ENCODE measurements around the gene EPB41L3.
"Not testable (repeated sequence)": the region's sequence is repeated elsewhere in the genome, so short reads cannot be mapped to it uniquely, and the experiment has no call there.

Gene EPB41L3

DNA sequence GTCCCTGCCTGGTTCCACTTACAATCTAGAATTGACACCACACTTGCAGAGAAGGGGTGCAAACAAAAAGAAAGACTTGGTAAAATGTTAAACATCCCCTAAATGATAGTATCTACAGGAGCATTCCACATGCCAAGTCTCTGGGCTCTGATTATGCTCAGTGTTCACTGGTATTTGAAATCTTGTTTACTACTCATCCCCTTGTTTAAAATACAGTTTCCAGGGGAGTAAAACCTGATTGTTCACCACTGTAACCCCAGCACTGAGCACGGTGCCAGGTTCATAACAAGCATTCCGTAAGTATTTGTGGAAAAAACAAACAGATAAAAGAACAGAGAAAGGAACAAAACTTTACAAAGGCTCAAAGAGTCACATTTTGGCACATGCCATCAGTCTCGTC, 11.7 kb downstream of the EPB41L3 start:
- DNase-seq (ENCODE audit: low read depth in 2 of 2) = no peak

GRCh38 chr18:5530629-5531178, 13.1 kb downstream of the EPB41L3 start:
- DNase-seq (ENCODE audit: low read depth in 2 of 2) = no peak

GRCh38 chr18:5529471-5529870, 14.3 kb downstream of the EPB41L3 start:
- DNase-seq (ENCODE audit: low read depth in 2 of 2) = no peak

GRCh38 chr18:5527603-5528002, 16.2 kb downstream of the EPB41L3 start:
- no peak for DNase-seq (ENCODE audit: low read depth in 2 of 2)

DNA sequence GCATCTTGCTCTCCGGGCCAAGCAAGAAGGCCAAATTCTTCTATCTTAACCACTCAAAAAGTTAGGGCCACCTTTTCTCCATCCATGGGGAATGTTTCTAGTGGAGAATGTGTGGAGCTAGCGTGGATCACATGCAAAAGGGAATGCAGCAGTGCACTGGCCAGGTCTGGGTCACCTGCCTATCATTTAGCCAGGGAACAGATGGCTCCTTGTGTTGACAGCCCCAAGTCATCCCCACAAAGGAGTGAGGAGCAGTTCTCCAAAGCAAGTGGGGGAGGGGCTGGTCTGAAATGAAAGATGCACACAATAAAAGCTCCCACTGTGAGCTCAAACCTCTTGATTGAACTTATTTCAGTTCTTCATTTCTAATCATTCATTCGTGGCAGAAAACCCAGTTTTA, 19.1 kb downstream of the EPB41L3 start:
- DNase-seq (ENCODE audit: low read depth in 2 of 2) = no peak

DNA sequence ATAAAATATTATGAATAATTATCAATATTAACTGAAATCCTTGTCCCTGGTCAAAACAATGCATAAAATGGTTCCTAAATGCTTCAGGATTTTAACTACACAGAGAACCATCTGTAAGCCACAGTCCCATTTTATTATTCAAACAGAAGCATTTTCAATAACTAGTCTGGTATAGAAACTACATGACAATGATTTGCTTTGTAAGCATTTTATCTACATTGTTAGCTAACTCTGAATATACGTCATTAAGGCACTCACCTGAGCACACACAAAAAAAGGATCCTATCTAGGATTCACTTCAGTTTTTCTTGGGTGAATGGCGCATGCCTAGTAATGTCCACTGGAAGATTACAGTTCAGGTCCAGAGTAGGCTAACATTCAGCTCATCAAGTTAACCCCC, 22.8 kb downstream of the EPB41L3 start:
- DNase-seq (ENCODE audit: low read depth in 2 of 2) = no peak

GRCh38 chr18:5520464-5520863, 23.3 kb downstream of the EPB41L3 start:
- no peak for DNase-seq (ENCODE audit: low read depth in 2 of 2)

- DNase-seq (ENCODE audit: low read depth in 2 of 2) = no peak
These were observed 24.1 kb downstream of the EPB41L3 start for GRCh38 chr18:5519448-5520298.

- DNase-seq (ENCODE audit: low read depth in 2 of 2) = no peak
These were observed 24.9 kb downstream of the EPB41L3 start for GRCh38 chr18:5518899-5519371.

- no peak for DNase-seq (ENCODE audit: low read depth in 2 of 2)
These were observed 25.5 kb downstream of the EPB41L3 start for GRCh38 chr18:5518179-5518770.

- DNase-seq (ENCODE audit: low read depth in 2 of 2) = no peak
These were observed 27.0 kb downstream of the EPB41L3 start for GRCh38 chr18:5516841-5517240.

GRCh38 chr18:5515011-5515784, 28.6 kb downstream of the EPB41L3 start:
- no peak for DNase-seq (ENCODE audit: low read depth in 2 of 2)

- no peak for DNase-seq (ENCODE audit: low read depth in 2 of 2)
These were observed 29.9 kb downstream of the EPB41L3 start for GRCh38 chr18:5513947-5514346.

DNA sequence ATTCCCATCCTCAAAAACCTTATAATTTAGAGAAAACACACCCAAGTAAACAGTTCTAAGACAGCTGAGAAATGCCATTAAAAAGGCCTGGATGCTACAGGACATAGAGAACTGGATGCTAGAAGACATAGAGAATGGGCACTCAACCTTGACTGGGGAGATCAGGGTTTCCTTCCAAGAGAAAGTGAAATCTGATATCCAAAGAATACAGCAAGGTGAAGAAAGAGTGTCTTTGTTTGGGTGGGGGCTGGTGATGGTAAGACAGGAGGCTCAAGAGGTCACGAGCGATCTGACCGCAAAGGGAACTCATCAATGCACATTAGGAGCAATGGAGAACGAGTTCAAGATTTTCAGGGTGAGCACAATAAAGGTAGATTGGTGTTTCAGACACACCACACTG, 31.6 kb downstream of the EPB41L3 start:
- no peak for DNase-seq (ENCODE audit: low read depth in 2 of 2)

DNA sequence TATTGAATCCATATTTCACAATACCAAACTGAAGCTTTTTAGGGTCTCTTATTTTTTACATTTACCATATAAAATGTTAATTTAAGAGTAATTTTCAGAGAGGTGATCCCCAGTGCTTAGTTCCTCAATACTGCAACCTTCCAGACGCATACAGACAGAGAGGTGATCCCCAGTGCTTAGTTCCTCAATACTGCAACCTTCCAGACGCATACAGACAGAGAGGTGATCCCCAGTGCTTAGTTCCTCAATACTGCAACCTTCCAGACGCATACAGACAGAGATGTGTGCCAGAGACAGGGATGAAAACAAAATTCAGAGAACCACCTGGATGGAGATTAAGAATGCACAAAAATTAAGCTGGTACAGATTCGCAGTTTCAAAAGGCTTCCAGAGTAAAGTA, 32.3 kb downstream of the EPB41L3 start:
- not testable (repeated sequence) for DNase-seq (ENCODE audit: low read depth in 2 of 2)

GRCh38 chr18:5510135-5510846, 33.5 kb downstream of the EPB41L3 start:
- no peak for DNase-seq (ENCODE audit: low read depth in 2 of 2)

DNA sequence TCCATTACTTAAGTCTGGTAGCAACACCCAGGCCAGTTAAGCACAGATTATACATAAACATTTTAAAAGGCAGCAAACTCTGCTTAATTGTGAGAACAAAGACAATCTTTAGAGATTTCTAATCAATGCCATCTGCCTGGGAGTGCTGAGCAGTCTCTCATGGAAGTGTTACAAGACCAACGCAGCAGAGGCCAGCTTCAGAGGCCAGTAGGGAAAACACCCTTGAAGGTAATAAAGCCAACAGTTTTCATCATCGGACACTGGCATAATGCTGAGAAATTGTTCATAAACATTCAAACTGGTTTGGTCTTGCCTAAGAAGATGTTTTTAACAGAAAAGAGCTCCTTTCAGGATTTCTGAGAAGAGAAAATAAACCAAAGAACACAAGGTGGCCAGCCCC, 35.0 kb downstream of the EPB41L3 start:
- no peak for DNase-seq (ENCODE audit: low read depth in 2 of 2)

- no peak for DNase-seq (ENCODE audit: low read depth in 2 of 2)
These were observed 36.0 kb downstream of the EPB41L3 start for GRCh38 chr18:5507756-5508155.

GRCh38 chr18:5506174-5506573, 37.6 kb downstream of the EPB41L3 start:
- no peak for DNase-seq (ENCODE audit: low read depth in 2 of 2)

- DNase-seq (ENCODE audit: low read depth in 2 of 2) = no peak
These were observed 40.1 kb downstream of the EPB41L3 start for GRCh38 chr18:5503740-5504139.

GRCh38 chr18:5500158-5500939, 43.4 kb downstream of the EPB41L3 start:
- no peak for DNase-seq (ENCODE audit: low read depth in 2 of 2)

All from stimulated activated CD4-positive, alpha-beta T cell treated with anti-CD3 and anti-CD28 coated beads, Interleukin-12 subunit alpha, Interleukin-12 subunit beta, amount 100 ng/mL, for 24 hours (primary cell).